ENCODE results near the gene R3HDM2. TPM values are rescaled to one million over a fixed set of nuclear protein-coding genes. Genes with fewer than 3 reads are reported as not detected.
"Not testable (repeated sequence)": the region's sequence is repeated elsewhere in the genome, so short reads cannot be mapped to it uniquely, and the experiment has no call there.

The R3HDM2 gene
- total RNA-seq, 4 donors from 2014 or later, result 26.3 to 56.9 (median 33.3) TPM

GRCh38 chr12:57341275-57341990 lies 89.4 kb downstream of the R3HDM2 start:
- Histone ChIP-seq H3K27ac (no peak overlapping the region), H3K4me1 (peaks cover 0 to 11% (median 0%) of the 10 kb centered on the region in 4 donors), H3K36me3 (no peaks in the 10 kb centered on the region), H3K9me3 (no peaks in the 10 kb centered on the region), H3K27me3 (no peaks in the 10 kb centered on the region), H3K4me3 (no peak overlapping the region)
- intact Hi-C loops (cut with DNase I; ENCODE audit: low total_unique reads) (no loop called here), in situ Hi-C loops (cut with MboI; ENCODE audit: low pct_ligation_motif_present in 1 of 4, low pct_unique_long_range_greater_than_20kb in 1 of 4, low sequenced_read_pairs in 3 of 4) (no loop called here)
- 77 to 80% methylated on average over 7 of the region's 7 CpGs for WGBS, 2 donors (ENCODE audit: low coverage in 1 of 2)
- no peak for TF ChIP-seq EP300 (IDR thresholded peaks at IDR 0.05; ENCODE audit: low read depth)
- TF ChIP-seq POLR2A (IDR thresholded peaks at IDR 0.05), result no peak
- no peak for TF ChIP-seq CTCF (IDR thresholded peaks at IDR 0.05)
- no peak for TF ChIP-seq POLR2AphosphoS5 (IDR thresholded peaks at IDR 0.05)
- no peak for DNase-seq

- Histone ChIP-seq H3K9me3 (no peaks in the 10 kb centered on the region), H3K4me1 (peaks cover 0 to 11% (median 0%) of the 10 kb centered on the region in 4 donors), H3K36me3 (no peaks in the 10 kb centered on the region), H3K27ac (peak overlapping the region in 1 of 4 donors; percentile 43), H3K4me3 (no peak overlapping the region), H3K27me3 (no peaks in the 10 kb centered on the region)
- in situ Hi-C loops (cut with MboI; ENCODE audit: low pct_ligation_motif_present in 1 of 4, low pct_unique_long_range_greater_than_20kb in 1 of 4, low sequenced_read_pairs in 3 of 4), result no loop called here
- peak; percentile 30 for DNase-seq
- intact Hi-C loops (cut with DNase I; ENCODE audit: low total_unique reads), result no loop called here
- TF ChIP-seq CTCF (IDR thresholded peaks at IDR 0.05), result no peak
- no peak for TF ChIP-seq POLR2AphosphoS5 (IDR thresholded peaks at IDR 0.05)
- TF ChIP-seq POLR2A (IDR thresholded peaks at IDR 0.05), result no peak
- no peak for TF ChIP-seq EP300 (IDR thresholded peaks at IDR 0.05; ENCODE audit: low read depth)
- WGBS, 2 donors (ENCODE audit: low coverage in 1 of 2), result 22 to 41% methylated on average over 3 of the region's 3 CpGs
Measured at GRCh38 chr12:57340104-57340503, 90.7 kb downstream of the R3HDM2 start.

GRCh38 chr12:57336299-57336698 lies 94.5 kb downstream of the R3HDM2 start:
- H3K9me3 ChIP-seq; H3K4me3 ChIP-seq; H3K36me3 ChIP-seq; intact Hi-C loops (cut with DNase I; ENCODE audit: low total_unique reads); DNase-seq; H3K27me3 ChIP-seq; in situ Hi-C loops (cut with MboI; ENCODE audit: low pct_ligation_motif_present in 1 of 4, low pct_unique_long_range_greater_than_20kb in 1 of 4, low sequenced_read_pairs in 3 of 4); H3K27ac ChIP-seq: not testable (repeated sequence)
- WGBS, 2 donors (ENCODE audit: low coverage in 1 of 2), result 98 to 100% methylated on average over 4 of the region's 4 CpGs
- H3K4me1 ChIP-seq, result peaks cover 0 to 10% (median 0%) of the 10 kb centered on the region in 4 donors

GRCh38 chr12:57334219-57334618 lies 96.6 kb downstream of the R3HDM2 start:
- Histone ChIP-seq H3K4me3 (no peak overlapping the region), H3K27me3 (no peaks in the 10 kb centered on the region), H3K27ac (no peak overlapping the region), H3K36me3 (no peaks in the 10 kb centered on the region), H3K4me1 (no peaks in the 10 kb centered on the region), H3K9me3 (no peaks in the 10 kb centered on the region)
- DNase-seq, result no peak
- 94 to 100% methylated on average over 1 of the region's 1 CpG for WGBS, 2 donors (ENCODE audit: low coverage in 1 of 2)
- intact Hi-C loops (cut with DNase I; ENCODE audit: low total_unique reads) (no loop called here), in situ Hi-C loops (cut with MboI; ENCODE audit: low pct_ligation_motif_present in 1 of 4, low pct_unique_long_range_greater_than_20kb in 1 of 4, low sequenced_read_pairs in 3 of 4) (no loop called here)
- no peak for TF ChIP-seq CTCF (IDR thresholded peaks at IDR 0.05)

All from transverse colon (tissue), 4 donors.